ENCODE results near the gene RRP15. TPM values are rescaled to one million over a fixed set of nuclear protein-coding genes. Genes with fewer than 3 reads are reported as not detected.

Gene RRP15
- total and polyA plus RNA-seq, 2 donors from 2014 or later: 5.9 to 21.4 TPM

GRCh38 chr1:218297461-218297860, 12.4 kb downstream of the RRP15 start:
- no peak for TF ChIP-seq CTCF (IDR thresholded peaks at IDR 0.05; ENCODE audit: borderline replicate concordance, extremely low read depth, insufficient read depth)
- no peak for FAIRE-seq
- no peak overlapping the region for H3K27ac ChIP-seq (ENCODE audit: low read depth in 2 of 2, low read length in 2 of 2)
- H3K4me1 ChIP-seq (ENCODE audit: control insufficient read depth in 2 of 3, insufficient read depth in 2 of 3, low read depth in 1 of 3, low read length in 3 of 3): no peaks in the 10 kb centered on the region
- H3K27me3 ChIP-seq (ENCODE audit: control insufficient read depth, insufficient read depth, low read length): no peaks in the 10 kb centered on the region
- H3K4me3 ChIP-seq (ENCODE audit: low read length in 3 of 3): no peak overlapping the region
- intact Hi-C loops (cut with DNase I): no loop called here
- DNase-seq: no peak
- H3K9me3 ChIP-seq (ENCODE audit: control insufficient read depth in 2 of 3, insufficient read depth in 1 of 3, low read length in 3 of 3): no peaks in the 10 kb centered on the region
- no peaks in the 10 kb centered on the region for H3K36me3 ChIP-seq (ENCODE audit: control insufficient read depth in 2 of 3, insufficient read depth in 3 of 3, low read length in 3 of 3)
- no peak overlapping the region for H3K9ac ChIP-seq (ENCODE audit: low read length in 3 of 3)

GRCh38 chr1:218297867-218298266, 12.8 kb downstream of the RRP15 start:
- intact Hi-C loops (cut with DNase I): no loop called here
- no peaks in the 10 kb centered on the region for H3K27me3 ChIP-seq (ENCODE audit: control insufficient read depth, insufficient read depth, low read length)
- TF ChIP-seq CTCF (IDR thresholded peaks at IDR 0.05; ENCODE audit: borderline replicate concordance, extremely low read depth, insufficient read depth): no peak
- no peaks in the 10 kb centered on the region for H3K4me1 ChIP-seq (ENCODE audit: control insufficient read depth in 2 of 3, insufficient read depth in 2 of 3, low read depth in 1 of 3, low read length in 3 of 3)
- H3K9ac ChIP-seq (ENCODE audit: low read length in 3 of 3): no peak overlapping the region
- DNase-seq (no peak), FAIRE-seq (no peak)
- H3K4me3 ChIP-seq (ENCODE audit: low read length in 3 of 3): no peak overlapping the region
- no peak overlapping the region for H3K27ac ChIP-seq (ENCODE audit: low read depth in 2 of 2, low read length in 2 of 2)
- peaks cover 0 to 2% (median 0%) of the 10 kb centered on the region in 3 donors for H3K36me3 ChIP-seq (ENCODE audit: control insufficient read depth in 2 of 3, insufficient read depth in 3 of 3, low read length in 3 of 3)
- no peaks in the 10 kb centered on the region for H3K9me3 ChIP-seq (ENCODE audit: control insufficient read depth in 2 of 3, insufficient read depth in 1 of 3, low read length in 3 of 3)

- no peak overlapping the region for H3K9ac ChIP-seq (ENCODE audit: low read length in 3 of 3)
- no peak overlapping the region for H3K4me3 ChIP-seq (ENCODE audit: low read length in 3 of 3)
- H3K36me3 ChIP-seq (ENCODE audit: control insufficient read depth in 2 of 3, insufficient read depth in 3 of 3, low read length in 3 of 3): peaks cover 0 to 2% (median 0%) of the 10 kb centered on the region in 3 donors
- intact Hi-C loops (cut with DNase I): no loop called here
- no peaks in the 10 kb centered on the region for H3K9me3 ChIP-seq (ENCODE audit: control insufficient read depth in 2 of 3, insufficient read depth in 1 of 3, low read length in 3 of 3)
- FAIRE-seq: no peak
- TF ChIP-seq CTCF (IDR thresholded peaks at IDR 0.05; ENCODE audit: borderline replicate concordance, extremely low read depth, insufficient read depth): no peak
- H3K27ac ChIP-seq (ENCODE audit: low read depth in 2 of 2, low read length in 2 of 2): no peak overlapping the region
- H3K27me3 ChIP-seq (ENCODE audit: control insufficient read depth, insufficient read depth, low read length): no peaks in the 10 kb centered on the region
- DNase-seq: no peak
- no peaks in the 10 kb centered on the region for H3K4me1 ChIP-seq (ENCODE audit: control insufficient read depth in 2 of 3, insufficient read depth in 2 of 3, low read depth in 1 of 3, low read length in 3 of 3)
Measured at GRCh38 chr1:218298398-218298797, 13.3 kb downstream of the RRP15 start.

- peaks cover 0 to 2% (median 0%) of the 10 kb centered on the region in 3 donors for H3K36me3 ChIP-seq (ENCODE audit: control insufficient read depth in 2 of 3, insufficient read depth in 3 of 3, low read length in 3 of 3)
- H3K4me1 ChIP-seq (ENCODE audit: control insufficient read depth in 2 of 3, insufficient read depth in 2 of 3, low read depth in 1 of 3, low read length in 3 of 3): no peaks in the 10 kb centered on the region
- intact Hi-C loops (cut with DNase I): no loop called here
- FAIRE-seq: no peak
- no peak overlapping the region for H3K9ac ChIP-seq (ENCODE audit: low read length in 3 of 3)
- peak; percentile 27 for TF ChIP-seq CTCF (IDR thresholded peaks at IDR 0.05; ENCODE audit: borderline replicate concordance, extremely low read depth, insufficient read depth)
- DNase-seq: peak in 2 of 5 donors; percentile 27 to 50
- H3K9me3 ChIP-seq (ENCODE audit: control insufficient read depth in 2 of 3, insufficient read depth in 1 of 3, low read length in 3 of 3): no peaks in the 10 kb centered on the region
- no peak overlapping the region for H3K4me3 ChIP-seq (ENCODE audit: low read length in 3 of 3)
- H3K27ac ChIP-seq (ENCODE audit: low read depth in 2 of 2, low read length in 2 of 2): no peak overlapping the region
- H3K27me3 ChIP-seq (ENCODE audit: control insufficient read depth, insufficient read depth, low read length): no peaks in the 10 kb centered on the region
Measured at GRCh38 chr1:218299416-218299815, 14.3 kb downstream of the RRP15 start.
